NCI-H128 (cell line): ENCODE measurements around the gene EGFL7.

ENCODE experiments used
- DNase-seq: peaks from one replicate; lab custom pipeline; 2025; ENCODE audit not compliant: unreplicated experiment; lab: John Stamatoyannopoulos, UW

Gene EGFL7

DNA sequence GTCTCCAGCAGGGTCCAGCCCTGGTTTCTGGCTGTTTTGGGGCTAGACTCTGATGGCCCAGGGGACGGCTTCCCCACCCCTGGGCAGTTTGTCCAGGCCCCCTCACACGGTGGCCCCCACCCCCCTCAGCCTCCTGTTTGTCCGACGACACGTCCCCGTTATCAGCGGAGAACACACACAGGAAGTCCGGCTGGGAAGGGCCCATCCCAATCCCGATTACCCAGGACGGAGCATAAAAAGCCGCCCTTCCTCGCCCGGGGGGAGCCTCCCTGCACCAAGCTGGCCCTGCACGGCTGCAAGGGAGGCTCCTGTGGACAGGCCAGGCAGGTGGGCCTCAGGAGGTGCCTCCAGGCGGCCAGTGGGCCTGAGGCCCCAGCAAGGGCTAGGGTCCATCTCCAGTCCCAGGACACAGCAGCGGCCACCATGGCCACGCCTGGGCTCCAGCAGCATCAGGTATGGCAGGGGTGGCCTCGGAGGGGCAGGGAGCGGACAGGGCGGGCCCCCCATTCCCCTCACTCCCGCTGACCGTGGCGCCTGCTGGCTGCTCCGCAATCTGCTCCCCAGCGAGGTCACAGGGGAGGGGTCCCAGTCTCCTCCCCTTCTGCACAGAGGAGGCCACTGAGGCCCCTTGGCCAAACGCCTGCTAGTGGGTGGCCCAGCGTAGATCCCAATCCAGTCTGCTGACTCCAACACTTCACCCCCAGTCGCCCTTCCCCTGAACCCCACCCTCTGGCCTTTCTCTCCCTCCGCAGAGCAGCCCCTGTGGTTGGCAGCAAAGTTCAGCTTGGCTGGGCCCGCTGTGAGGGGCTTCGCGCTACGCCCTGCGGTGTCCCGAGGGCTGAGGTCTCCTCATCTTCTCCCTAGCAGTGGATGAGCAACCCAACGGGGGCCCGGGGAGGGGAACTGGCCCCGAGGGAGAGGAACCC lies at the start of gene EGFL7:
Gene EGFL7, plus strand, starts transcription at position 261 of the 926 bp plus-strand sequence. CDS start 5,367 bp downstream, outside the sequence.
- no peak for DNase-seq

GRCh38 chr9:136613824-136614371 lies 48.8 kb upstream of the EGFL7 start:
- no peak for DNase-seq

DNA sequence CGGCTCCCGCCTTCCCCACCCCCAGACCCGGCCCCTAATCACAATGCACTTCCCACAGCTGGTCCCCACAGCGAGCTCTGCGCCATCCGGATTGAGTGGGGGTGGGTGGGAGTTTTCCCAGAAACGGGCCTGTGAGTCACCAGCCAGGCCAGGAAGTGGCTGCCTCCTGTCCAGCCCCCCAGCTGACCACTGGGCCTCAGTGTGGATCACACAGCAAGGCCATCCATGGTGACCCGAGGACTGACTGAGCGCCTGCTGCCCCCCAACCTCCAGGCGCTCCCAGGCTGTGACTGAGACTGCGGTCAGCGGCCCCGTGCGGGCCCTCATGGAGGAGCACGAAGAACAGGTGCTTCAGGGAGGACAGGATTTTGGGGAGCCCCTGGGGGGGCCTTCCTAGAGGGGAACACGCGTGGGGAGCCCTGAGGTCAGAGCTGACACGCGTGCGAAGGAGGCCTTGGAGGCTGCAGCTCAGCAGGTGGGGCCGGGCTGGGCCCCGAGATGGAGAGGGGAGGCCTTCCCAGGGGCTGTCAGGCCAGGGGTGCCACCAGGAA lies 48.3 kb upstream of the EGFL7 start:
- DNase-seq = no peak

DNA sequence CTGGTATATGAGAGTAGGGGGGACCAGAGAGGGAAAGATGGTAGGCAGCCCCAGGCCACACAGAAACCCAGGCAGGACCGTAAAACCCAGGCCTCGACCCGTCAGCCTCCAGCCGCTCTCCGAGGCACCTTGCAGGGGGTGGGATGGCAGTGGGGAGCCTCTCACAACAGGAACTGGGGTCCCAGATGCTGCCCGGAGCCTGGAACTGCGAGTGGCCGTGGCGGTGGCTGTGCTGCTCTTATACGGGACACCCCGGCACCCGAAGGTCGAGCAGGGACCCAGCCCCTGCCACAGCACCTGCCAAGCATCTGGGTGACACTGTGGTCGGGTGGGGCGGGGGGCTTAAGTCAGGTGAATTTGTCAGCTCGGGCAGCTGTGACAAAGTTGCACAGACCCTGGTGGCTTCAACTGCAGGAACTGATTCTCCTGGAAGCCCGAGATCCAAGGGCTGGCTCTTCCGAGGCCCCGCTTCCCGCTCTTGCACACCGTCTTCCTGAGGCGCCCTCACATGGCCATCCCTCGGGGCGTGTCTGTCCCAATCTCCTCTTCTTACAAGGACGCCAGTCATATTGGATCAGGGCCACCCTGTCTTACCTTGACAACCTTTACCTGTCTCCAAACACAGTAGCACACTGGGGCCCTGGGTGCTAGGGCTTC lies 47.6 kb upstream of the EGFL7 start:
- DNase-seq = no peak

DNA sequence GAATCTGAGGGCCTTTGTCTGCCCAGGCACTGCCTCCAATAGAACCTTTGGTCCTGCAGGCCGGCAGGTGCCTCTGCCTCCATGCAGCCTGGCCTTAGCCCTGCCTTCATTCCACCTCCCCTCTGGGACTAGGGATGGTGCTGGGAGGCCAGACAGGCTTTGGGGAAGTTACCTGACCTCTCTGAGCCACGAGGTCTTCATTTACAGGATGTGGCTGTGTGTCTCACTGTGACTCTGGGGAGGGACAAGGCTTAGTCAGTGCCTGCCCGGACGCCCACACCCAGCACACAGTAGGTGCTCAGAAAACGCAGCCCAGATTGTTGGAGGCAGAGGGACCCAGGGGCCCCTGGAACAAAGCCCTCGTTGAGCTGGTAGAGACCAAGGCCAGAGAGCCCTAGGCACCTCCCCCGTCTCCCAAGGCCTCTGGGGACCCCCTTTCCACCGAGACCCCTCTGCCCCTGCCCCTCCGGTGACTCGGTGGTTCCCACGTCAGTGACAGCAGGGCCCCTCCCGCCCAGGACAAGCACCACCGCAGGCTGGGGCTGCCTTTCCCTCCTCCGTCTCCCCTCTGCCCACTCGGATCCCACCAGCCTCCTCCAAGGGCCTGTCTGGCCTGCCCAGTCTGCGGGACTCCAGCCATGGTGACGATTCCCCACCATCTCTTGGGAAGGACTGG lies 46.9 kb upstream of the EGFL7 start:
- no peak for DNase-seq

- no peak for DNase-seq
These were observed 46.4 kb upstream of the EGFL7 start for GRCh38 chr9:136616307-136616635.

- no peak for DNase-seq
These were observed 45.6 kb upstream of the EGFL7 start for GRCh38 chr9:136616948-136617695.

DNA sequence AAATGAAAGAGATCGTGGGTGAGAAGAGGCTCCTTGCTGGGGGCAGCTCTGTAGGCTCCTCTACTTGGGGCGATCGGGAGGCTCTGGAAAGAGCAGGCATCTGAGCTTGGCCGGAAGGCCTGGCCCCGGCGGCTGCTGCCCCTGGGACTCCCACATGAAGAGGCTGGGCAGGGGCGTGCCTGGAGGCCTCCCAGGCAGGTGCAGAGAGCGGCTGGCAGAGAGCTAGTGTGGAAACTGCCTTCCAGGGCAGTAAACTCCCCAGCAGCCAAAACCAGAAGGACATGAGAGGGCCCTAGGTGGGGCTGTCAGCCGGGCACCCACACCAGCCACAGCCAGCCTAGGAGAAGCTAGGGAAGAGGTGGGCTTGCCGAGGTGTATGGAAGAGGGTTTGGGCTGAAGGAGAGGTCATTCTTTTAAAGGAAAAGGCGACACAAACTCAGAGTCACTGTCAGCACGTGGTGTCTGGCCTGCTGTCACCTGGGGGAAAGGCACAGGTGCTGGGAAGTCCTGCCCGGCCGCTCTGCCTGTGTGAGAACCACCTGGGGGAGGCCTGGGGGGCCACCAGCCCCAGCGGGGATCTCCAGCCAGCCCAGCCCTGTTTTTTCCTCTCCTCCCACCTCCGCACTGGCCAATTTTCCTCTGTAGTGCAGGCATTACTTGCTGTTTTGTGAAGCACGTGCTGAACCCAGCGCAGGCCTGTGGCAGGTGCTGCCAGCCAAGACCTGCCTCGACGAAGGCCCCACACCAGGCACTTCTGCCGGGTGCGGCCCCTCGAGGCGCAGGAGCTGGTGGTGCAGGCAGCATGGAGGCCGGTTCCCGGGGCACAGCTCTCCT lies 44.8 kb upstream of the EGFL7 start:
- no peak for DNase-seq

DNA sequence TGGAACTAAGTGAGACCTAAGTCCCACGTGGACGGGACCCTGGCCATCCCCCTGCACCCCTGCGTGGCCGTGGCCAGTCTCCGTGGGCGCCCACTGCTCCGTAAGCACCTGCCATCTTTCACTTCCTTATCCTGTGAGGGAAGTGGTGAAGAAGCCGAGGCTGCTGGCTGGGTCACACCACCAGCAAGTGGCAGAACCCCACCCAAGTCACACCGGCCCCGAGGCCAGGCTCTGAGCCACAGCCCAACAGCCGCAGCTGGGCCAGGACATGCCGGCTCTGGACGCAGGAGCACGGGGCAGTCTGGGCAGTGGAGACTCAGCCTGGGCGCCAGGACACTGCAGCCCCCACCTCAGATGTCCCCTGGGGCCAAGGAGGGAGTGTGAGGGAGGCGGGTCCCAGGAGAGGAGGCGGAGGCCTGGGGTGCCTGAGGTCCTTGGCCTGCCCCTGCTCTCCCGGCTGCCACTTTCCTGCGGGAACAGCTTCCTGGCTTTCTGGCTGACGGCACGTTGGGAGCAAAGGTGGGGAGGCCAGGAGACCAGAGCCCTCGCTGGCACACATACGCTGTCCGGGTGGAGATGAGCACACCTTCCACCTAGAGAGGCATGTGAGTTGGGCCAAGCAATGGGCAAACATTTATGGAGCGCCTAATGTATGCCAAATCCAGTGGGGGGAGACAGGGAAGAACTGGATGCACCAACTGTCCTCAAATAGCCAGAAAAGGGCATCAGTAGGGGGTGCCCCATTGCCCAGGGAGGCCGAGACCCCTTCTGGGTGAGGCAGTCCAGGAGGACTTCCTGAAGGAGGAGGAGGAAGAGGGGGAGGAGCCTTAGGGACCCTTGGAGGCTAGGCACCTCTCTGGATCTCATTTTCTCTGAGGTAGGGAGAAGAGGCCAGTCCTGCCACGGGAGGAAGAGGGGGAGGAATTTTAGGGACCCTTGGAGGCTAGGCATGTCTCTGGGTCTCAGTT lies 43.9 kb upstream of the EGFL7 start:
- DNase-seq = no peak

- DNase-seq = no peak
These were observed 42.8 kb upstream of the EGFL7 start for GRCh38 chr9:136619742-136620440.

GRCh38 chr9:136620441-136621018 lies 42.2 kb upstream of the EGFL7 start:
- DNase-seq = no peak

DNA sequence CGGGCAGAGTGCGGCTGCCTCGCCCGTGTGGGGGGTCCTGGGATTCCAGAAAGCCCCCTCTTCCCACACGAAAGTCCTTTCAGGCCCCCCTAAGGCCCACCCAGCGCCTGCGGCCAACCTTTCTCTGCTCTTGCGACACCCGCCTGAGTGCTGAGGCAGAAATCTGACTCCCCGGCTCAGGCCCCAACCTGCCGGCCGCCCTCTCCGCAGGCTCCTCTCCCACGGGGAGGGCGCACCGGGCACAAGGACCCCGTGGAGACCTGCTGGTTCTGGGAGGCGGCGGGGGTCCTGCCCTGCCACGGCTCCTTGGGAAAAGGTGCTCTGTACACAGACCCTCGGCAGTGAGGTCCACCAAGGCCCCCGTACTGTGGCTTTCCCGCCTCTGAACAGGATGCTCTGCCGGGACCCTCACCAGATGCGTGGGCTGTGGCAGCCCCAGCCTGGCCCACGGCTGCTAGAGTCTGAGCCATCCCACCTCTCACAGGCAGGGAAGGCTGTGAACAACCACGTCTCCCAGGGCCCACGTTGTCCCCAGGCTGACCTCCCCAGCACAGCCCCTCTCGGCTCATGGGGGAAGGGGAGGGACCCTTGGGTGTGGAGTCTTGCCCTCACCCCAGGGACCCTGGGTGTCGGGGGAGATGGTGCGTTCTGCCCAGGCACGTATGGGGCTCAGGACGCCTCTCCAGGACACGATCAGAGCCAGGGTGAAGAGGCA lies 41.5 kb upstream of the EGFL7 start:
- DNase-seq = no peak

DNA sequence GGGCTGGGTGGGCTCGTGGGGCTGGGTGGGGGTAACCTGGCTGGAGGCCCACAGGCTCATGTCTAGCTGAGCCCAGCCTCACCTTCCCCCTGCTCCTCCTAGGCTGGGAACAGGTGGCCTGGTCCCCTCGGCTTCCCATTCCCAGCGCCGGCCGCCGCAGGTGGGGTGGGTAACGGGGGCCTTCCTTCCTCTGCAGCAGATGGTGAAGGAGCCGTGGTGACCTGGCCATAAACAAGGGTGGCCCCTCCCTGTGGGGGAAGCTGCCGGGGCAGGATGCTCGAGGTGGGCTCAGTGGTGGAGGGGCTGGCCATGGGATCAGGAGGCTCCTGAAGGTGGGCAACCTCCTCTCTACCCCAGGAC lies 41.0 kb upstream of the EGFL7 start:
- DNase-seq = no peak

- no peak for DNase-seq
These were observed 40.2 kb upstream of the EGFL7 start for GRCh38 chr9:136622538-136622948.

DNA sequence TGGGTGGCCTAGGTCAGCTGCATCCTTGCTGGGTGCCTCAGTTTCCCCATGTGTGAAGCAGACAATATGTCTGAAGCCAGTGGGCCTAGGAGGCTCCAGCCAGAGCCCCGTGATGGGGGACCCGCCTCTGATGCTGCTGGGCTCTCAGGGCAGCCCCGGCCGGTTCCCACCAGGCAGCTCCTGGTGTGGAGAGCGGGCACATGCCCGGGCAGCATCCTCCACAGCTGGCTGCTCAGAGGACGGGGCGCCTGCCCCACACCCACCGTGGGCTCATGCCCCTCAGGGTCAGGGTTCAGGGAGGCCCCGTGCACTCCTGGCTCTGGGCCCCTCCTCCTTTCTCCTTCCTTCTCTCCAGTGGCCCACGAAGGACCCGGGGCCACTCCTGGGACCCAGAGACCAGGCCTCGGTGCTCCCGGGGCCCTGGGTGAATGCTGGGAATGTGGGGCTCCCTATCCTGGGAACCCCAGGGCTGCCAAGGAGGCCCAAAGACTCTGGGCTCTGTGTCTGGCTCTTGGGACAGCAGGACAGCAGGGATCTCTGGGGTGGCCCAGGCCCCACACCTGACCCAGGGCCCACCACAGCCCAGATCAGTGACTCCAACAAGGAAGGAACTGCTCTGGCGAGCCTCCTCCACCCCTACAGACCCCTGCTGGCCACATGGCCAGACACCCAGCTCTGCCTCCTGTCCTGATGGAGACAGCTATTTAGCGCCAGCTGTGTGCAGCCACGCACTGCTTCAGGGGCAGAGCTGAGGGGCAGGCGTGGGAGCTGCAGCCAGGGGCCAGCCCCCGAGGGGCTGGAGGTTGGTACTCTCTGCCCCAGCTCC lies 39.5 kb upstream of the EGFL7 start:
- DNase-seq = no peak

- DNase-seq = peak; percentile 45
These were observed 38.9 kb upstream of the EGFL7 start for GRCh38 chr9:136623842-136624183.
